HepG2 (cell line): ENCODE results near the gene BLCAP. TPM values are rescaled to one million over a fixed set of nuclear protein-coding genes. Genes with fewer than 3 reads are reported as not detected.

Source experiments
- BCL6 ChIP-seq: IDR thresholded peaks from 2 replicates; pipeline ENCODE4 v1.6.1; 2016; ENCODE audit warnings: missing genetic modification reagents, missing compliant biosample characterization
- BORCS8-MEF2B ChIP-seq: sonication (generic); formaldehyde crosslinking; IDR thresholded peaks from 2 replicates; pipeline ENCODE4 v1.8.0; 2022; ENCODE audit warnings: mild to moderate bottlenecking, missing genetic modification reagents
- CERS6 ChIP-seq: sonication (generic); formaldehyde crosslinking; IDR thresholded peaks from 2 replicates; pipeline ENCODE4 v1.5.0; 2020; ENCODE audit warnings: missing genetic modification reagents
- KAT8 ChIP-seq: IDR thresholded peaks from 2 replicates; pipeline ENCODE4 v1.6.1; 2016; ENCODE audit warnings: missing genetic modification reagents, missing compliant biosample characterization
- MAFK ChIP-seq, 2 experiments: IDR thresholded peaks in 1 of 2; conservative IDR thresholded peaks in 1 of 2; 2 replicates each; pipeline ENCODE4 v1.6.1; 2011; ENCODE audit warnings: improper control_type of control experiment in 2 of 2, low read length in 2 of 2
- POLR2AphosphoS2 ChIP-seq: IDR thresholded peaks from 2 replicates; pipeline ENCODE4 v1.6.1; 2011; ENCODE audit warnings: low read depth, low read length, improper control_type of control experiment
- PRDM15 ChIP-seq: sonication (generic); formaldehyde crosslinking; IDR thresholded peaks from 2 replicates; pipeline ENCODE4 v1.4.0; 2020; ENCODE audit warnings: missing genetic modification reagents
- PTBP1 ChIP-seq: fragments of 200-400 bp; formaldehyde crosslinking; IDR thresholded peaks from 2 replicates; pipeline ENCODE4 v1.6.1; 2018; ENCODE audit warnings: low read length, low read depth; ENCODE audit not compliant: poor library complexity, severe bottlenecking
- RFXANK ChIP-seq: IDR thresholded peaks from 2 replicates; pipeline ENCODE4 v1.6.1; 2016
- SAFB2 ChIP-seq: sonication (generic); formaldehyde crosslinking; IDR thresholded peaks from 2 replicates; pipeline ENCODE4 v1.5.1; 2020; ENCODE audit warnings: missing genetic modification reagents, low read depth, mild to moderate bottlenecking, borderline replicate concordance
- THAP9 ChIP-seq: sonication (generic); formaldehyde crosslinking; IDR thresholded peaks from 2 replicates; pipeline ENCODE4; 2020; ENCODE audit warnings: missing genetic modification reagents, mild to moderate bottlenecking, borderline replicate concordance
- XRCC5 ChIP-seq: fragments of 200-400 bp; formaldehyde crosslinking; optimal IDR thresholded peaks from 2 replicates; pipeline ENCODE3; 2017; ENCODE audit warnings: mild to moderate bottlenecking, low read length
- ZNF142 ChIP-seq: sonication (generic); formaldehyde crosslinking; IDR thresholded peaks from 2 replicates; pipeline ENCODE4 v1.4.0; 2020; ENCODE audit warnings: missing genetic modification reagents
- polyA plus RNA-seq, 8 experiments: library from polyadenylated mRNA; depleted of rRNA in 3 of 8; stranded (reverse) in 7 of 8; unstranded in 1 of 8; fragments of >200 nt; fragmentation: Illumina TruSeq in 4 of 8; extraction: Trizol in 4 of 8; gene quantifications; 2 replicates each; pipeline versions ENCODE4 v1.2.1 to v1.2.3, GENCODE V29; 2011 to 2016; ENCODE audit warnings: low read depth in 4 of 8, missing spikeins in 1 of 8, mixed read lengths in 1 of 8; ENCODE audit not compliant: insufficient read depth in 1 of 8
- total RNA-seq, 5 experiments: library from RNA; depleted of rRNA; stranded (reverse); fragments of >200 nt; fragmentation: Illumina TruSeq; extraction: Trizol; gene quantifications; 2 replicates each; pipeline ENCODE4 v1.2.3, GENCODE V29; 2016; ENCODE audit warnings: low read depth in 1 of 5

Gene BLCAP
- total and polyA plus RNA-seq, 2 of the 13 experiments (the other 11 are each of a cell fraction or from before 2014, with no cell fraction given): 52.4 to 86.8 TPM

- peak; percentile 95 for TF ChIP-seq KAT8 (CRISPR knock-in tag)
- TF ChIP-seq MAFK (conservative IDR thresholded peaks at IDR 0.05 in 1 of 2, IDR thresholded peaks at IDR 0.05 in 1 of 2; ENCODE audit: low read length in 2 of 2): peak; percentile 72 to 75
- peak; percentile 79; the same call in 1 of the 2 replicates for TF ChIP-seq CERS6 (CRISPR knock-in tag)
- peak; percentile 28; the same call in 1 of the 2 replicates for TF ChIP-seq POLR2AphosphoS2
- TF ChIP-seq BCL6 (CRISPR knock-in tag): no peak; the same call in 1 of the 2 replicates
- peak; percentile 85; the same call in 1 of the 2 replicates for TF ChIP-seq RFXANK (CRISPR knock-in tag)
- TF ChIP-seq THAP9 (CRISPR knock-in tag): peak; percentile 95; the same call in 1 of the 2 replicates
- no peak for TF ChIP-seq PRDM15 (CRISPR knock-in tag)
- TF ChIP-seq SAFB2 (CRISPR knock-in tag): peak; percentile 88; the same call in 1 of the 2 replicates
- TF ChIP-seq BORCS8-MEF2B (CRISPR knock-in tag): peak; percentile 95
- peak; percentile 45 for TF ChIP-seq PTBP1
- TF ChIP-seq XRCC5: peak; percentile 87
- TF ChIP-seq ZNF142: peak; percentile 60; the same call in 1 of the 2 replicates
Observed at GRCh38 chr20:37527638-37528445, at the start of gene BLCAP (continued).
